Hepatocyte (in vitro differentiated cells): ENCODE results near the gene EFHC2. TPM values are rescaled to one million over a fixed set of nuclear protein-coding genes. Genes with fewer than 3 reads are reported as not detected.

Source experiments
- DNase-seq: peaks from one replicate; pipeline ENCODE4 v3.0.0-alpha.2; 2016; ENCODE audit warnings: low spot score
- H2AFZ ChIP-seq: fragments of 200-600 bp; sonication (generic); 2 replicates; pipeline ENCODE4 v1.6.0; 2016; ENCODE audit warnings: antibody characterized with exemption, mild to moderate bottlenecking
- H3K27ac ChIP-seq: fragments of 200-600 bp; sonication (generic); 2 replicates; pipeline ENCODE4 v1.5.1; 2016; ENCODE audit warnings: mild to moderate bottlenecking
- H3K27me3 ChIP-seq: fragments of 200-600 bp; sonication (generic); 2 replicates; pipeline ENCODE4 v1.6.1; 2016
- H3K36me3 ChIP-seq: fragments of 200-600 bp; sonication (generic); replicated peaks from 2 replicates; pipeline ENCODE4 v1.5.1; 2016; ENCODE audit warnings: low read depth; ENCODE audit not compliant: insufficient read depth
- H3K4me1 ChIP-seq: fragments of 200-600 bp; sonication (generic); 2 replicates; pipeline ENCODE4 v1.5.1; 2016; ENCODE audit warnings: mild to moderate bottlenecking, moderate library complexity; ENCODE audit not compliant: insufficient read depth
- H3K4me2 ChIP-seq: fragments of 200-600 bp; sonication (generic); 2 replicates; pipeline ENCODE4 v1.6.0; 2016
- H3K4me3 ChIP-seq: fragments of 200-600 bp; sonication (generic); 2 replicates; pipeline ENCODE4 v1.5.1; 2016; ENCODE audit warnings: mild to moderate bottlenecking
- H3K79me2 ChIP-seq: fragments of 200-600 bp; sonication (generic); 2 replicates; pipeline ENCODE4 v1.6.0; 2017; ENCODE audit warnings: mild to moderate bottlenecking
- H3K9me2 ChIP-seq: fragments of 200-600 bp; sonication (generic); replicated peaks from 2 replicates; pipeline ENCODE4 v1.6.0; 2017; ENCODE audit warnings: mild to moderate bottlenecking; ENCODE audit not compliant: insufficient read depth
- H3K9me3 ChIP-seq: fragments of 200-600 bp; sonication (generic); 2 replicates; pipeline ENCODE4 v1.5.1; 2016; ENCODE audit warnings: low read depth, mild to moderate bottlenecking
- H4K20me1 ChIP-seq: fragments of 200-600 bp; sonication (generic); 2 replicates; pipeline ENCODE4 v1.6.0; 2016; ENCODE audit warnings: mild to moderate bottlenecking; ENCODE audit not compliant: insufficient read depth, poor library complexity, severe bottlenecking
- CTCF ChIP-seq: fragments of 200-600 bp; sonication (generic); IDR thresholded peaks from 2 replicates; pipeline ENCODE4 v1.5.1; 2016; ENCODE audit warnings: antibody characterized with exemption, mild to moderate bottlenecking; ENCODE audit not compliant: poor library complexity
- EZH2 ChIP-seq: fragments of 200-600 bp; sonication (generic); IDR thresholded peaks from 2 replicates; pipeline ENCODE4 v1.6.1; 2016; ENCODE audit warnings: antibody characterized with exemption, mild to moderate bottlenecking, borderline replicate concordance
- EZH2phosphoT487 ChIP-seq: fragments of 200-600 bp; sonication (generic); IDR thresholded peaks from one replicate; pipeline ENCODE4 v1.6.1; 2018; ENCODE audit warnings: antibody characterized with exemption, mild to moderate bottlenecking, low read depth, moderate library complexity; ENCODE audit not compliant: unreplicated experiment, severe bottlenecking
- whole genome bisulfite sequencing: methylation state at CpG from one replicate; pipeline ENCODE4 v1.1.6; 2016; ENCODE audit warnings: low lambda C conversion rate; ENCODE audit errors: missing lambda C conversion rate; 5-methylcytosine and 5-hydroxymethylcytosine counted together
- polyA plus RNA-seq: library from polyadenylated mRNA; unstranded; fragments of >200 nt; fragmentation: Nextera tagmentation; extraction: Ambion mirVana; gene quantifications from 2 replicates; pipeline ENCODE4 v1.2.1, GENCODE V29; 2016
- total RNA-seq: library from RNA; depleted of rRNA; stranded (reverse); fragments of >200 nt; gene quantifications from 2 replicates; pipeline ENCODE4 v1.2.3, GENCODE V29; 2014

The EFHC2 gene
- total and polyA plus RNA-seq, 2 experiments from 2014 or later = 1.3 to 1.8 TPM

GRCh38 chrX:44235534-44235933 is 107.9 kb downstream of the EFHC2 start:
- 42% methylated on average over 2 of the region's 2 CpGs for WGBS
- no peaks in the 10 kb centered on the region for H3K36me3 ChIP-seq
- DNase-seq = no peak
- H3K27me3 ChIP-seq = no peaks in the 10 kb centered on the region
- no peaks in the 10 kb centered on the region for H3K9me3 ChIP-seq
- H3K79me2 ChIP-seq = no peaks in the 10 kb centered on the region
- no peak overlapping the region for H3K27ac ChIP-seq
- no peak overlapping the region for H3K4me3 ChIP-seq
- no peak overlapping the region for H3K4me2 ChIP-seq
- no peaks in the 10 kb centered on the region for H3K4me1 ChIP-seq
- H4K20me1 ChIP-seq = no peaks in the 10 kb centered on the region
- no peak overlapping the region for H2AFZ ChIP-seq
- TF ChIP-seq EZH2 (no peak), EZH2phosphoT487 (no peak), CTCF (no peak)
- no peaks in the 10 kb centered on the region for H3K9me2 ChIP-seq

DNA sequence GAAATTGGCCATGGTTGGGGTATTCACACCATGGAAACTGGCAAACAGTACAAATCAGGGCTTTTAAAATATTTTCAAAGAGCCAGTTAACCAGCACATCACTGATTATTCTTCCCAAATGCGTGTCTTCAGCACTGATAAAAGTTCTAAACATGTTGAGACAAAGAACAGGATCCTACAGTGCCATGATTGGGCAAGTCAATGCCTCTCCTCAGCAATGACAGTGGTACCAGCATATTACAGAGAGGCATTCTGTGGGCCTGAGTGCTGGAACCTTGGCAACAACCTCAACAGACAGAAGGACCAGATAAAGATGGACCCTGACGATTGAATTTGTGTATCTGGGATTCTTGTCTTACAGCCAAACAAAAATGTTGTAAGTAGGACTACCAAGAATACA is 108.9 kb downstream of the EFHC2 start:
- H3K27me3 ChIP-seq = no peaks in the 10 kb centered on the region
- H3K27ac ChIP-seq = no peak overlapping the region
- no peak overlapping the region for H3K4me2 ChIP-seq
- no peaks in the 10 kb centered on the region for H3K9me3 ChIP-seq
- no peaks in the 10 kb centered on the region for H3K9me2 ChIP-seq
- DNase-seq = no peak
- no peak overlapping the region for H3K4me3 ChIP-seq
- peaks cover 1% of the 10 kb centered on the region for H3K4me1 ChIP-seq
- WGBS = 65% methylated on average over 2 of the region's 2 CpGs
- H3K79me2 ChIP-seq = no peaks in the 10 kb centered on the region
- H4K20me1 ChIP-seq = no peaks in the 10 kb centered on the region
- TF ChIP-seq EZH2phosphoT487 (no peak), CTCF (no peak), EZH2 (no peak)
- H3K36me3 ChIP-seq = no peaks in the 10 kb centered on the region
- no peak overlapping the region for H2AFZ ChIP-seq

- no peak overlapping the region for H3K27ac ChIP-seq
- no peaks in the 10 kb centered on the region for H3K36me3 ChIP-seq
- no peaks in the 10 kb centered on the region for H4K20me1 ChIP-seq
- no peak for TF ChIP-seq CTCF
- TF ChIP-seq EZH2 = no peak
- no peak for TF ChIP-seq EZH2phosphoT487
- H2AFZ ChIP-seq = no peak overlapping the region
- no peaks in the 10 kb centered on the region for H3K79me2 ChIP-seq
- H3K4me1 ChIP-seq = peaks cover 5% of the 10 kb centered on the region
- H3K4me2 ChIP-seq = no peak overlapping the region
- no peaks in the 10 kb centered on the region for H3K27me3 ChIP-seq
- no peaks in the 10 kb centered on the region for H3K9me2 ChIP-seq
- H3K9me3 ChIP-seq = no peaks in the 10 kb centered on the region
- H3K4me3 ChIP-seq = no peak overlapping the region
- DNase-seq = no peak
Observed at GRCh38 chrX:44234116-44234515, 109.4 kb downstream of the EFHC2 start.

- no peak overlapping the region for H3K27ac ChIP-seq
- H3K9me2 ChIP-seq = no peaks in the 10 kb centered on the region
- H3K4me1 ChIP-seq = peaks cover 5% of the 10 kb centered on the region
- no peak overlapping the region for H3K4me2 ChIP-seq
- WGBS = 71% methylated on average over 5 of the region's 5 CpGs
- no peaks in the 10 kb centered on the region for H4K20me1 ChIP-seq
- H3K27me3 ChIP-seq = no peaks in the 10 kb centered on the region
- no peak for DNase-seq
- H2AFZ ChIP-seq = no peak overlapping the region
- H3K9me3 ChIP-seq = no peaks in the 10 kb centered on the region
- H3K4me3 ChIP-seq = no peak overlapping the region
- TF ChIP-seq EZH2 (no peak), EZH2phosphoT487 (no peak), CTCF (no peak)
- H3K79me2 ChIP-seq = no peaks in the 10 kb centered on the region
- H3K36me3 ChIP-seq = no peaks in the 10 kb centered on the region
Observed at GRCh38 chrX:44232081-44232480, 111.4 kb downstream of the EFHC2 start.
